HepG2 (cell line): ENCODE results near the gene HNRNPR. TPM values are rescaled to one million over a fixed set of nuclear protein-coding genes. Genes with fewer than 3 reads are reported as not detected.

Source experiments
- CREB1 ChIP-seq, 2 experiments: fragments of 450-650 bp in 1 of 2; IDR thresholded peaks; 2 replicates each; pipeline ENCODE4 v1.6.1; 2016 to 2017; ENCODE audit warnings: control low read depth in 1 of 2, mild to moderate bottlenecking in 1 of 2, missing compliant biosample characterization in 1 of 2, missing genetic modification characterization in 1 of 2
- CREB3 ChIP-seq: sonication (generic); formaldehyde crosslinking; IDR thresholded peaks from 2 replicates; pipeline ENCODE4 v1.5.0; 2020; ENCODE audit warnings: missing genetic modification reagents
- GLI4 ChIP-seq: sonication (generic); formaldehyde crosslinking; IDR thresholded peaks from 2 replicates; pipeline ENCODE4 v1.5.1; 2020; ENCODE audit warnings: missing genetic modification reagents, mild to moderate bottlenecking, moderate library complexity, borderline replicate concordance
- GPN1 ChIP-seq: sonication (generic); formaldehyde crosslinking; IDR thresholded peaks from 2 replicates; pipeline ENCODE4 v1.5.1; 2020; ENCODE audit warnings: missing genetic modification reagents, borderline replicate concordance
- HES4 ChIP-seq: sonication (generic); formaldehyde crosslinking; IDR thresholded peaks from 2 replicates; pipeline ENCODE4 v1.9.0; 2021; ENCODE audit warnings: mild to moderate bottlenecking, missing genetic modification reagents, borderline replicate concordance
- KDM2A ChIP-seq: sonication (generic); formaldehyde crosslinking; IDR thresholded peaks from 2 replicates; pipeline ENCODE4 v1.4.0; 2020; ENCODE audit warnings: low read depth, missing genetic modification reagents, borderline replicate concordance
- MIXL1 ChIP-seq: IDR thresholded peaks from 2 replicates; pipeline ENCODE4 v1.6.1; 2016
- NFIB ChIP-seq: sonication (generic); formaldehyde crosslinking; IDR thresholded peaks from 2 replicates; pipeline ENCODE4 v1.9.0; 2021; ENCODE audit warnings: missing genetic modification reagents, mild to moderate bottlenecking, borderline replicate concordance
- SIN3A ChIP-seq: IDR thresholded peaks from 2 replicates; pipeline ENCODE4 v1.6.1; 2011; ENCODE audit warnings: low read depth, mild to moderate bottlenecking, control low read depth, low read length, borderline replicate concordance
- SMYD3 ChIP-seq: sonication (generic); formaldehyde crosslinking; IDR thresholded peaks from 2 replicates; pipeline ENCODE4 v1.8.1; 2023; ENCODE audit warnings: mild to moderate bottlenecking, missing genetic modification reagents
- USF2 ChIP-seq, 2 experiments: sonication (generic) in 1 of 2; formaldehyde crosslinking in 1 of 2; IDR thresholded peaks; 2 replicates each; pipeline versions ENCODE4 v1.5.1 to v1.6.1; 2011 to 2020; ENCODE audit warnings: borderline replicate concordance in 1 of 2, low read depth in 1 of 2, low read length in 1 of 2, mild to moderate bottlenecking in 1 of 2, missing genetic modification reagents in 1 of 2, moderate library complexity in 1 of 2
- ZBTB8A ChIP-seq: sonication (generic); formaldehyde crosslinking; IDR thresholded peaks from 2 replicates; pipeline ENCODE4 v1.4.0; 2020; ENCODE audit warnings: mild to moderate bottlenecking, low read depth, missing genetic modification reagents, borderline replicate concordance
- ZNF10 ChIP-seq: sonication (generic); formaldehyde crosslinking; IDR thresholded peaks from 2 replicates; pipeline ENCODE4 v1.4.0; 2020; ENCODE audit warnings: mild to moderate bottlenecking, low read depth, missing genetic modification reagents, borderline replicate concordance
- ZNF326 ChIP-seq: sonication (generic); formaldehyde crosslinking; IDR thresholded peaks from 2 replicates; pipeline ENCODE4 v1.4.0; 2020; ENCODE audit warnings: missing genetic modification reagents, borderline replicate concordance
- ZNF354B ChIP-seq: sonication (generic); formaldehyde crosslinking; IDR thresholded peaks from 2 replicates; pipeline ENCODE4 v1.8.0; 2022; ENCODE audit warnings: mild to moderate bottlenecking, missing genetic modification reagents
- ZNF383 ChIP-seq: sonication (generic); formaldehyde crosslinking; IDR thresholded peaks from 2 replicates; pipeline ENCODE4 v1.4.0; 2020; ENCODE audit warnings: missing genetic modification reagents, mild to moderate bottlenecking, borderline replicate concordance
- ZNF687 ChIP-seq: sonication (generic); formaldehyde crosslinking; IDR thresholded peaks from 2 replicates; pipeline ENCODE4 v1.5.1; 2020; ENCODE audit warnings: mild to moderate bottlenecking, missing genetic modification reagents, moderate library complexity
- ZNF7 ChIP-seq: IDR thresholded peaks from 2 replicates; pipeline ENCODE4 v1.6.1; 2016; ENCODE audit warnings: missing biosample characterization, missing genetic modification reagents
- ZNF776 ChIP-seq: sonication (generic); formaldehyde crosslinking; IDR thresholded peaks from 2 replicates; pipeline ENCODE4 v1.4.0; 2020; ENCODE audit warnings: mild to moderate bottlenecking, missing genetic modification reagents
- ZSCAN30 ChIP-seq: sonication (generic); formaldehyde crosslinking; IDR thresholded peaks from 2 replicates; pipeline ENCODE4 v1.5.0; 2020; ENCODE audit warnings: mild to moderate bottlenecking, missing genetic modification reagents
- ZSCAN31 ChIP-seq: sonication (generic); formaldehyde crosslinking; IDR thresholded peaks from 2 replicates; pipeline ENCODE4 v1.5.0; 2020; ENCODE audit warnings: low read depth, mild to moderate bottlenecking, missing genetic modification reagents
- polyA plus RNA-seq, 8 experiments: library from polyadenylated mRNA; depleted of rRNA in 3 of 8; stranded (reverse) in 7 of 8; unstranded in 1 of 8; fragments of >200 nt; fragmentation: Illumina TruSeq in 4 of 8; extraction: Trizol in 4 of 8; gene quantifications; 2 replicates each; pipeline versions ENCODE4 v1.2.1 to v1.2.3, GENCODE V29; 2011 to 2016; ENCODE audit warnings: low read depth in 4 of 8, missing spikeins in 1 of 8, mixed read lengths in 1 of 8; ENCODE audit not compliant: insufficient read depth in 1 of 8
- total RNA-seq, 5 experiments: library from RNA; depleted of rRNA; stranded (reverse); fragments of >200 nt; fragmentation: Illumina TruSeq; extraction: Trizol; gene quantifications; 2 replicates each; pipeline ENCODE4 v1.2.3, GENCODE V29; 2016; ENCODE audit warnings: low read depth in 1 of 5

HNRNPR gene
- total and polyA plus RNA-seq, 2 of the 13 experiments (the other 11 are each of a cell fraction or from before 2014, with no cell fraction given) = 133 to 216 TPM

- TF ChIP-seq ZNF7 (CRISPR knock-in tag) = no peak
- TF ChIP-seq MIXL1 (CRISPR knock-in tag) = no peak
- TF ChIP-seq ZBTB8A = no peak
- no peak for TF ChIP-seq NFIB (CRISPR knock-in tag)
- peak; percentile 73 for TF ChIP-seq ZSCAN31 (CRISPR knock-in tag)
- peak; percentile 83; the same call in 1 of the 2 replicates for TF ChIP-seq ZNF383 (CRISPR knock-in tag)
- TF ChIP-seq ZNF326 (CRISPR knock-in tag) = no peak
- TF ChIP-seq USF2 (IDR thresholded peaks at IDR 0.05; ENCODE audit: low read depth, low read length) = no peak
- TF ChIP-seq USF2 (CRISPR knock-in tag; IDR thresholded peaks at IDR 0.05; ENCODE audit: borderline replicate concordance) = no peak; the same call in 1 of the 2 replicates
- TF ChIP-seq CREB3 (CRISPR knock-in tag) = no peak
- peak; percentile 78; the same call in 1 of the 2 replicates for TF ChIP-seq HES4
- peak; percentile 77; the same call in 1 of the 2 replicates for TF ChIP-seq SIN3A
- no peak; the same call in 1 of the 2 replicates for TF ChIP-seq ZNF776 (CRISPR knock-in tag)
- TF ChIP-seq GPN1 (CRISPR knock-in tag) = no peak; the same call in 1 of the 2 replicates
- TF ChIP-seq GLI4 (CRISPR knock-in tag) = no peak
- TF ChIP-seq ZNF687 (CRISPR knock-in tag) = peak; percentile 80
- TF ChIP-seq ZSCAN30 (CRISPR knock-in tag) = no peak
- TF ChIP-seq CREB1 (IDR thresholded peaks at IDR 0.05) = peak; percentile 78
- peak; percentile 97 for TF ChIP-seq CREB1 (CRISPR knock-in tag; IDR thresholded peaks at IDR 0.05)
- peak; percentile 55; the same call in 1 of the 2 replicates for TF ChIP-seq SMYD3 (CRISPR knock-in tag)
- TF ChIP-seq ZNF10 (CRISPR knock-in tag) = no peak
- peak; percentile 86 for TF ChIP-seq KDM2A (CRISPR knock-in tag)
- peak; percentile 62; the same call in 1 of the 2 replicates for TF ChIP-seq ZNF354B
These were observed 24.7 kb upstream of the HNRNPR start (continued) for GRCh38 chr1:23368562-23369334.
